ELF-1 (cell line): Measurements from ENCODE around the gene TNFAIP3.

ENCODE experiments used
- DNase-seq: peaks from one replicate; pipeline ENCODE4 v3.0.0-alpha.2; 2016; ENCODE audit warnings: low read depth, low spot score

Gene TNFAIP3

GRCh38 chr6:137921823-137922222 lies 54.8 kb downstream of the TNFAIP3 start:
- no peak for DNase-seq

- peak; percentile 23 for DNase-seq
These were observed 57.0 kb downstream of the TNFAIP3 start for GRCh38 chr6:137923866-137924653.

GRCh38 chr6:137925141-137925698 lies 58.2 kb downstream of the TNFAIP3 start:
- no peak for DNase-seq

GRCh38 chr6:137926207-137926731 lies 59.2 kb downstream of the TNFAIP3 start:
- DNase-seq = peak; percentile 70

- DNase-seq = no peak
These were observed 59.9 kb downstream of the TNFAIP3 start for GRCh38 chr6:137926985-137927384.

GRCh38 chr6:137927777-137928218 lies 60.7 kb downstream of the TNFAIP3 start:
- DNase-seq = no peak

- no peak for DNase-seq
These were observed 61.2 kb downstream of the TNFAIP3 start for GRCh38 chr6:137928286-137928685.

- no peak for DNase-seq
These were observed 64.9 kb downstream of the TNFAIP3 start for GRCh38 chr6:137931849-137932465.
